Ovary (tissue), 3 donors: ENCODE results near the gene CEP170B.
A peak's percentile ranks its signal among the peaks of the same experiment; 100 is the strongest.

Source experiments
- EP300 ChIP-seq: sonication (generic); formaldehyde crosslinking; IDR thresholded peaks from one replicate; pipeline ENCODE4 v1.6.1; 2017; ENCODE audit warnings: antibody characterized with exemption
- POLR2A ChIP-seq: fragments of 450-650 bp; IDR thresholded peaks from one replicate; pipeline ENCODE4 v1.6.1; 2017; ENCODE audit warnings: antibody characterized with exemption, mild to moderate bottlenecking, moderate library complexity
- TF ChIP-seq, protein P1 (sequence below), 3 donors: fragments of 450-650 bp in 2 of 3; fragments of 200-600 bp in 1 of 3; IDR thresholded peaks; one replicate each; pipeline versions ENCODE4 v1.5.1 to v1.8.0; 2016 to 2022; ENCODE audit warnings: antibody characterized with exemption in 3 of 3, mild to moderate bottlenecking in 1 of 3
- donor health status: DM: no; HTN: no; CAD: no.

DNA sequence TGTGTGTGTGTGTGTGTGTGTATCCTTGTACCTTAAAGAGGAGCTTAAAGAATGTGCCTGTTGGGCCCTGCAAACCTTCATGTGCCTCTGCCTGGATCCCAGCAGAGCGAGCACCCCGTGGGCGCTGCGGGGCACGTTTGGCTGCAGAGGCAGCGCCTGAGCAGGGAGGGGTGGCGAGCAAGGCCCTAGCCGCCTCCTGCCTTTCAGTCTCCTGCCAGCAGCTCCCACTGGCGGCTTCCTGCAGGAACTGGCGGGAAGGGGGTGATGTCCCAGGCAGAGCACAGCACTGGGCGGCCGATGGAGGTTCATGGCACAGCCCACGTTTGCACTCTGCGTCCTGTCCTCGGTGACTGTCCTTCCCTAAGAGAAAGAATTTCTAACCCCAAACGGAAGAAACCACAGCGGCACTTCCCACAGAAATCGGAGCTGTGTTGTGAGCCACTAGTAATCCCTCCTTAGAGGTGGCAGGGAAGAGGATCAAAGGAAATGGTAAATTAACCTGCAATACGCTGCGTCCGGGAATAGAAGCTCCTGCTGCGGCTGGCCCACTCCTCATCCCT is 44.3 kb upstream of the CEP170B start:
- TF ChIP-seq, protein P1, sequence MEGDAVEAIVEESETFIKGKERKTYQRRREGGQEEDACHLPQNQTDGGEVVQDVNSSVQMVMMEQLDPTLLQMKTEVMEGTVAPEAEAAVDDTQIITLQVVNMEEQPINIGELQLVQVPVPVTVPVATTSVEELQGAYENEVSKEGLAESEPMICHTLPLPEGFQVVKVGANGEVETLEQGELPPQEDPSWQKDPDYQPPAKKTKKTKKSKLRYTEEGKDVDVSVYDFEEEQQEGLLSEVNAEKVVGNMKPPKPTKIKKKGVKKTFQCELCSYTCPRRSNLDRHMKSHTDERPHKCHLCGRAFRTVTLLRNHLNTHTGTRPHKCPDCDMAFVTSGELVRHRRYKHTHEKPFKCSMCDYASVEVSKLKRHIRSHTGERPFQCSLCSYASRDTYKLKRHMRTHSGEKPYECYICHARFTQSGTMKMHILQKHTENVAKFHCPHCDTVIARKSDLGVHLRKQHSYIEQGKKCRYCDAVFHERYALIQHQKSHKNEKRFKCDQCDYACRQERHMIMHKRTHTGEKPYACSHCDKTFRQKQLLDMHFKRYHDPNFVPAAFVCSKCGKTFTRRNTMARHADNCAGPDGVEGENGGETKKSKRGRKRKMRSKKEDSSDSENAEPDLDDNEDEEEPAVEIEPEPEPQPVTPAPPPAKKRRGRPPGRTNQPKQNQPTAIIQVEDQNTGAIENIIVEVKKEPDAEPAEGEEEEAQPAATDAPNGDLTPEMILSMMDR (IDR thresholded peaks at IDR 0.05), result peak in 2 of 3 donors; percentile 37 to 39
- TF ChIP-seq EP300, result no peak
- no peak for TF ChIP-seq POLR2A
